Cardiac muscle cell (in vitro differentiated cells and primary cell): Measurements from ENCODE around the gene PJA2. TPM values are rescaled to one million over a fixed set of nuclear protein-coding genes. Genes with fewer than 3 reads are reported as not detected.

Experiments
- DNase-seq, 2 donors: peaks; one replicate each; pipeline versions ENCODE4 v3.0.0 to v3.0.0-alpha.2; 2010 to 2017; ENCODE audit warnings: low read depth in 1 of 2, low spot score in 1 of 2
- H3K27ac ChIP-seq: fragments of 200-600 bp; sonication (generic); 2 replicates; pipeline ENCODE4 v1.5.1; 2016
- H3K27me3 ChIP-seq: fragments of 200-600 bp; sonication (generic); 2 replicates; pipeline ENCODE4 v1.6.0; 2016; ENCODE audit warnings: control low read depth
- H3K36me3 ChIP-seq: fragments of 200-600 bp; sonication (generic); 2 replicates; pipeline ENCODE4 v1.5.1; 2016; ENCODE audit warnings: control low read depth
- H3K4me1 ChIP-seq: fragments of 200-600 bp; sonication (generic); 2 replicates; pipeline ENCODE4 v1.8.1; 2017; ENCODE audit warnings: low read depth, mild to moderate bottlenecking, mixed run types
- H3K4me3 ChIP-seq: fragments of 200-600 bp; sonication (generic); 2 replicates; pipeline ENCODE4 v1.5.1; 2016; ENCODE audit warnings: mild to moderate bottlenecking
- H3K9me3 ChIP-seq: fragments of 200-600 bp; sonication (generic); 2 replicates; pipeline ENCODE4 v1.5.1; 2017; ENCODE audit warnings: low read depth, mild to moderate bottlenecking, control low read depth
- polyA plus RNA-seq: library from polyadenylated mRNA; unstranded; fragments of >200 nt; fragmentation: Nextera tagmentation; extraction: Ambion mirVana; gene quantifications from 2 replicates; pipeline ENCODE4 v1.2.1, GENCODE V29; 2016
- total RNA-seq: library from RNA; depleted of rRNA; stranded (reverse); fragments of >200 nt; gene quantifications from 2 replicates; pipeline ENCODE4 v1.2.3, GENCODE V29; 2016
- TF ChIP-seq, protein P1 (sequence below): IDR thresholded peaks from 2 replicates; pipeline ENCODE4 v1.5.1; 2012; ENCODE audit warnings: low read depth, mild to moderate bottlenecking, low read length

The PJA2 gene, protein sequence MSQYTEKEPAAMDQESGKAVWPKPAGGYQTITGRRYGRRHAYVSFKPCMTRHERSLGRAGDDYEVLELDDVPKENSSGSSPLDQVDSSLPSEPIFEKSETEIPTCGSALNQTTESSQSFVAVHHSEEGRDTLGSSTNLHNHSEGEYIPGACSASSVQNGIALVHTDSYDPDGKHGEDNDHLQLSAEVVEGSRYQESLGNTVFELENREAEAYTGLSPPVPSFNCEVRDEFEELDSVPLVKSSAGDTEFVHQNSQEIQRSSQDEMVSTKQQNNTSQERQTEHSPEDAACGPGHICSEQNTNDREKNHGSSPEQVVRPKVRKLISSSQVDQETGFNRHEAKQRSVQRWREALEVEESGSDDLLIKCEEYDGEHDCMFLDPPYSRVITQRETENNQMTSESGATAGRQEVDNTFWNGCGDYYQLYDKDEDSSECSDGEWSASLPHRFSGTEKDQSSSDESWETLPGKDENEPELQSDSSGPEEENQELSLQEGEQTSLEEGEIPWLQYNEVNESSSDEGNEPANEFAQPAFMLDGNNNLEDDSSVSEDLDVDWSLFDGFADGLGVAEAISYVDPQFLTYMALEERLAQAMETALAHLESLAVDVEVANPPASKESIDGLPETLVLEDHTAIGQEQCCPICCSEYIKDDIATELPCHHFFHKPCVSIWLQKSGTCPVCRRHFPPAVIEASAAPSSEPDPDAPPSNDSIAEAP
- total RNA-seq (58.2 and 71.8 TPM in 2 replicates), polyA plus RNA-seq (73.6 and 92.1 TPM in 2 replicates)

GRCh38 chr5:109409844-109410388 is at the start of gene PJA2:
Gene PJA2 (minus strand): TSS chr5:109409974. CDS start chr5:109383433, 26,541 bp downstream.
- H3K4me1 ChIP-seq, result peaks cover 41% of the 10 kb centered on the region
- TF ChIP-seq, protein P1, sequence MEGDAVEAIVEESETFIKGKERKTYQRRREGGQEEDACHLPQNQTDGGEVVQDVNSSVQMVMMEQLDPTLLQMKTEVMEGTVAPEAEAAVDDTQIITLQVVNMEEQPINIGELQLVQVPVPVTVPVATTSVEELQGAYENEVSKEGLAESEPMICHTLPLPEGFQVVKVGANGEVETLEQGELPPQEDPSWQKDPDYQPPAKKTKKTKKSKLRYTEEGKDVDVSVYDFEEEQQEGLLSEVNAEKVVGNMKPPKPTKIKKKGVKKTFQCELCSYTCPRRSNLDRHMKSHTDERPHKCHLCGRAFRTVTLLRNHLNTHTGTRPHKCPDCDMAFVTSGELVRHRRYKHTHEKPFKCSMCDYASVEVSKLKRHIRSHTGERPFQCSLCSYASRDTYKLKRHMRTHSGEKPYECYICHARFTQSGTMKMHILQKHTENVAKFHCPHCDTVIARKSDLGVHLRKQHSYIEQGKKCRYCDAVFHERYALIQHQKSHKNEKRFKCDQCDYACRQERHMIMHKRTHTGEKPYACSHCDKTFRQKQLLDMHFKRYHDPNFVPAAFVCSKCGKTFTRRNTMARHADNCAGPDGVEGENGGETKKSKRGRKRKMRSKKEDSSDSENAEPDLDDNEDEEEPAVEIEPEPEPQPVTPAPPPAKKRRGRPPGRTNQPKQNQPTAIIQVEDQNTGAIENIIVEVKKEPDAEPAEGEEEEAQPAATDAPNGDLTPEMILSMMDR, result peak; percentile 30

GRCh38 chr5:109455598-109456096 is 45.9 kb upstream of the PJA2 start:
- H3K4me1 ChIP-seq, result peaks cover 11% of the 10 kb centered on the region
- H3K27me3 ChIP-seq, result no peaks in the 10 kb centered on the region
- no peaks in the 10 kb centered on the region for H3K9me3 ChIP-seq
- TF ChIP-seq, protein P1, result no peak
- DNase-seq, result peak; percentile 26 to 98
- H3K36me3 ChIP-seq, result no peaks in the 10 kb centered on the region
- no peak overlapping the region for H3K4me3 ChIP-seq
- peak overlapping the region; percentile 45 for H3K27ac ChIP-seq

More at GRCh38 chr5:109409844-109410388, at the start of gene PJA2:
- Histone ChIP-seq H3K27me3 (no peaks in the 10 kb centered on the region), H3K36me3 (no peaks in the 10 kb centered on the region), H3K4me3 (peak within 1 kb of the TSS; percentile 89), H3K9me3 (no peaks in the 10 kb centered on the region), H3K27ac (peak within 1 kb of the TSS; percentile 97)
- DNase-seq, result peak; percentile 100

- peaks cover 11% of the 10 kb centered on the region for H3K4me1 ChIP-seq
- peak in 1 of 2 donors; percentile 39 for DNase-seq
- no peaks in the 10 kb centered on the region for H3K9me3 ChIP-seq
- no peaks in the 10 kb centered on the region for H3K27me3 ChIP-seq
- H3K27ac ChIP-seq, result no peak overlapping the region
- TF ChIP-seq, protein P1, result no peak
- no peak overlapping the region for H3K4me3 ChIP-seq
- H3K36me3 ChIP-seq, result no peaks in the 10 kb centered on the region
These were observed 45.1 kb upstream of the PJA2 start for GRCh38 chr5:109454731-109455505.

GRCh38 chr5:109453251-109453650 is 43.5 kb upstream of the PJA2 start:
- H3K9me3 ChIP-seq, result no peaks in the 10 kb centered on the region
- no peak overlapping the region for H3K27ac ChIP-seq
- TF ChIP-seq, protein P1, result no peak
- H3K36me3 ChIP-seq, result no peaks in the 10 kb centered on the region
- no peak for DNase-seq
- H3K27me3 ChIP-seq, result no peaks in the 10 kb centered on the region
- peaks cover 11% of the 10 kb centered on the region for H3K4me1 ChIP-seq
- no peak overlapping the region for H3K4me3 ChIP-seq

- H3K4me1 ChIP-seq, result peaks cover 11% of the 10 kb centered on the region
- H3K36me3 ChIP-seq, result no peaks in the 10 kb centered on the region
- DNase-seq, result no peak
- no peaks in the 10 kb centered on the region for H3K9me3 ChIP-seq
- TF ChIP-seq, protein P1, result no peak
- H3K27ac ChIP-seq, result no peak overlapping the region
- H3K4me3 ChIP-seq, result no peak overlapping the region
- no peaks in the 10 kb centered on the region for H3K27me3 ChIP-seq
These were observed 42.9 kb upstream of the PJA2 start for GRCh38 chr5:109452661-109453060.
